HEK293 (cell line): ENCODE data around the gene MRPS18A.

Experiments used
- BCL11B ChIP-seq: fragments of 450-650 bp; formaldehyde crosslinking; IDR thresholded peaks from 2 replicates; pipeline ENCODE4 v1.5.1; 2016; ENCODE audit warnings: low read depth, missing biosample characterization, missing genetic modification characterization
- HOXC10 ChIP-seq: sonication (generic); formaldehyde crosslinking; IDR thresholded peaks from 2 replicates; pipeline ENCODE4 v1.8.1; 2023; ENCODE audit warnings: mild to moderate bottlenecking, missing genetic modification reagents
- SP2 ChIP-seq: fragments of 450-650 bp; formaldehyde crosslinking; IDR thresholded peaks from 2 replicates; pipeline ENCODE4 v1.5.1; 2016; ENCODE audit warnings: missing biosample characterization, missing genetic modification characterization
- ZBTB1 ChIP-seq: fragments of 450-650 bp; formaldehyde crosslinking; IDR thresholded peaks from 2 replicates; pipeline ENCODE4 v1.5.1; 2016; ENCODE audit warnings: missing biosample characterization, missing genetic modification characterization
- ZBTB48 ChIP-seq: fragments of 450-650 bp; formaldehyde crosslinking; IDR thresholded peaks from 2 replicates; pipeline ENCODE4 v1.5.1; 2016; ENCODE audit warnings: missing biosample characterization, missing genetic modification characterization
- ZFHX2 ChIP-seq: fragments of 450-650 bp; formaldehyde crosslinking; conservative IDR thresholded peaks from 2 replicates; pipeline ENCODE4 v1.5.1; 2016; ENCODE audit warnings: missing biosample characterization, missing genetic modification characterization
- ZNF211 ChIP-seq: fragments of 450-650 bp; formaldehyde crosslinking; IDR thresholded peaks from 2 replicates; pipeline ENCODE4 v1.5.1; 2016; ENCODE audit warnings: low read depth, missing biosample characterization, missing genetic modification characterization
- ZNF24 ChIP-seq: fragments of 450-650 bp; formaldehyde crosslinking; IDR thresholded peaks from 2 replicates; pipeline ENCODE4 v1.5.1; 2016; ENCODE audit warnings: missing biosample characterization, missing genetic modification characterization
- ZNF311 ChIP-seq: fragments of 450-650 bp; formaldehyde crosslinking; IDR thresholded peaks from 2 replicates; pipeline ENCODE4 v1.5.1; 2017; ENCODE audit warnings: missing biosample characterization, missing genetic modification characterization, borderline replicate concordance
- ZNF391 ChIP-seq: fragments of 450-650 bp; formaldehyde crosslinking; IDR thresholded peaks from 2 replicates; pipeline ENCODE4 v1.5.1; 2016; ENCODE audit warnings: low read depth, missing biosample characterization, missing genetic modification characterization, borderline replicate concordance
- ZNF423 ChIP-seq: fragments of 450-650 bp; formaldehyde crosslinking; IDR thresholded peaks from 2 replicates; pipeline ENCODE4 v1.5.1; 2016; ENCODE audit warnings: missing biosample characterization, missing genetic modification characterization
- ZNF510 ChIP-seq: fragments of 450-650 bp; formaldehyde crosslinking; IDR thresholded peaks from 2 replicates; pipeline ENCODE4 v1.5.1; 2018; ENCODE audit warnings: mild to moderate bottlenecking, missing genetic modification characterization, missing biosample characterization; ENCODE audit not compliant: insufficient replicate concordance
- ZNF548 ChIP-seq: fragments of 450-650 bp; formaldehyde crosslinking; IDR thresholded peaks from 2 replicates; pipeline ENCODE4 v1.5.1; 2016; ENCODE audit warnings: missing biosample characterization, missing genetic modification characterization
- ZNF560 ChIP-seq: fragments of 450-650 bp; formaldehyde crosslinking; IDR thresholded peaks from 2 replicates; pipeline ENCODE4 v1.5.1; 2017; ENCODE audit warnings: missing biosample characterization, missing genetic modification characterization, borderline replicate concordance
- ZNF571 ChIP-seq: fragments of 450-650 bp; formaldehyde crosslinking; IDR thresholded peaks from 2 replicates; pipeline ENCODE4 v1.5.0; 2017; ENCODE audit warnings: missing biosample characterization, missing genetic modification characterization
- ZNF664 ChIP-seq: fragments of 450-650 bp; formaldehyde crosslinking; IDR thresholded peaks from 2 replicates; pipeline ENCODE4 v1.5.1; 2016; ENCODE audit warnings: missing biosample characterization, missing genetic modification characterization
- ZNF677 ChIP-seq: fragments of 450-650 bp; IDR thresholded peaks from 2 replicates; pipeline ENCODE4 v1.5.0; 2018; ENCODE audit warnings: missing biosample characterization, mild to moderate bottlenecking, missing genetic modification characterization, moderate library complexity
- ZNF747 ChIP-seq: fragments of 450-650 bp; formaldehyde crosslinking; IDR thresholded peaks from 2 replicates; pipeline ENCODE4 v1.5.1; 2016; ENCODE audit warnings: missing biosample characterization, missing genetic modification characterization
- TF ChIP-seq, protein P1 (sequence below): fragments of 450-650 bp; formaldehyde crosslinking; IDR thresholded peaks from 2 replicates; pipeline ENCODE4 v1.5.1; 2016; ENCODE audit warnings: missing biosample characterization, missing genetic modification characterization, borderline replicate concordance
- TF ChIP-seq, protein P2 (sequence below): fragments of 450-650 bp; formaldehyde crosslinking; IDR thresholded peaks from 2 replicates; pipeline ENCODE4 v1.5.1; 2016; ENCODE audit warnings: missing biosample characterization, missing genetic modification characterization
- TF ChIP-seq, protein P3 (sequence below): fragments of 450-650 bp; formaldehyde crosslinking; IDR thresholded peaks from 2 replicates; pipeline ENCODE4 v1.5.1; 2016; ENCODE audit warnings: missing biosample characterization, missing genetic modification characterization
- TF ChIP-seq, protein P4 (sequence below): fragments of 450-650 bp; formaldehyde crosslinking; IDR thresholded peaks from 2 replicates; pipeline ENCODE4 v1.5.1; 2017; ENCODE audit warnings: missing biosample characterization, missing genetic modification characterization
- TF ChIP-seq, protein P5 (sequence below): sonication (generic); formaldehyde crosslinking; IDR thresholded peaks from 2 replicates; pipeline ENCODE4 v1.8.1; 2022; ENCODE audit warnings: mild to moderate bottlenecking, moderate library complexity, missing genetic modification reagents

Gene MRPS18A

DNA sequence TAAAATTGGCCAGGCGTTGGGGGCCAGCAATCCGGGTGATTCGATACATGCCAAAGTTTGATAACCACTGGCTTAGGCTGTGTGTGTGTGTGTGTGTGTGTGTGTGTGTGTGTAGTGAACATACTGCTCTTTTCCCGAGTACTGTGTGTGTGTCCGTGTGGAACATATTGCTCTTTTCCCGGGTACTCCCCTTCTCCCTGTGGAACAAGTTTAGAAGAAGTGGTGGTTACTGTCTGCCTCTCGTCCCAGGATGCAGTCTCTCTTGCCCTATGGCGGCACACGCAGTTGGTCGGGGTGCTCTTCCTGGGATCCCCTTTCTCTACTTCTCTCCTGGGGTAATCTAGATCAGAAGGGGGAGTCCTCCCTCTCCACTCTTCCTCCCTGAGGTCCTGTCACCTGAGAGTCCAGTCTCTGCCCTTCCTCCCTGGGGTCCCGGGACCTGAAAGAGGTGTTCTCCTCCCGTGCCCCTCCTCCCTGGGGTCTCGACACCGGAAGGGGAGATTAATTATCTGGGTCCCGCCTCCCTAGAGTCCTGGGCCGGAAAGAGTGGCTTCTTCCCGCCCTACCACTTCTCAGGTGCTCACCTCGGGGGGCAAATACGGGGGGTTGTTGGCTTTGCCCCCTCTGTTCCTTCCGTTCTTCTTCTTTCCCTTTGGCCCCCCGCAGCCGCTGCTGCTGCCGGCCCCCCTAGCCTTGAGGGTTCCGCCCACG lies 59.0 kb downstream of the MRPS18A start (continued):
- no peak for TF ChIP-seq ZNF677
- TF ChIP-seq, protein P1, sequence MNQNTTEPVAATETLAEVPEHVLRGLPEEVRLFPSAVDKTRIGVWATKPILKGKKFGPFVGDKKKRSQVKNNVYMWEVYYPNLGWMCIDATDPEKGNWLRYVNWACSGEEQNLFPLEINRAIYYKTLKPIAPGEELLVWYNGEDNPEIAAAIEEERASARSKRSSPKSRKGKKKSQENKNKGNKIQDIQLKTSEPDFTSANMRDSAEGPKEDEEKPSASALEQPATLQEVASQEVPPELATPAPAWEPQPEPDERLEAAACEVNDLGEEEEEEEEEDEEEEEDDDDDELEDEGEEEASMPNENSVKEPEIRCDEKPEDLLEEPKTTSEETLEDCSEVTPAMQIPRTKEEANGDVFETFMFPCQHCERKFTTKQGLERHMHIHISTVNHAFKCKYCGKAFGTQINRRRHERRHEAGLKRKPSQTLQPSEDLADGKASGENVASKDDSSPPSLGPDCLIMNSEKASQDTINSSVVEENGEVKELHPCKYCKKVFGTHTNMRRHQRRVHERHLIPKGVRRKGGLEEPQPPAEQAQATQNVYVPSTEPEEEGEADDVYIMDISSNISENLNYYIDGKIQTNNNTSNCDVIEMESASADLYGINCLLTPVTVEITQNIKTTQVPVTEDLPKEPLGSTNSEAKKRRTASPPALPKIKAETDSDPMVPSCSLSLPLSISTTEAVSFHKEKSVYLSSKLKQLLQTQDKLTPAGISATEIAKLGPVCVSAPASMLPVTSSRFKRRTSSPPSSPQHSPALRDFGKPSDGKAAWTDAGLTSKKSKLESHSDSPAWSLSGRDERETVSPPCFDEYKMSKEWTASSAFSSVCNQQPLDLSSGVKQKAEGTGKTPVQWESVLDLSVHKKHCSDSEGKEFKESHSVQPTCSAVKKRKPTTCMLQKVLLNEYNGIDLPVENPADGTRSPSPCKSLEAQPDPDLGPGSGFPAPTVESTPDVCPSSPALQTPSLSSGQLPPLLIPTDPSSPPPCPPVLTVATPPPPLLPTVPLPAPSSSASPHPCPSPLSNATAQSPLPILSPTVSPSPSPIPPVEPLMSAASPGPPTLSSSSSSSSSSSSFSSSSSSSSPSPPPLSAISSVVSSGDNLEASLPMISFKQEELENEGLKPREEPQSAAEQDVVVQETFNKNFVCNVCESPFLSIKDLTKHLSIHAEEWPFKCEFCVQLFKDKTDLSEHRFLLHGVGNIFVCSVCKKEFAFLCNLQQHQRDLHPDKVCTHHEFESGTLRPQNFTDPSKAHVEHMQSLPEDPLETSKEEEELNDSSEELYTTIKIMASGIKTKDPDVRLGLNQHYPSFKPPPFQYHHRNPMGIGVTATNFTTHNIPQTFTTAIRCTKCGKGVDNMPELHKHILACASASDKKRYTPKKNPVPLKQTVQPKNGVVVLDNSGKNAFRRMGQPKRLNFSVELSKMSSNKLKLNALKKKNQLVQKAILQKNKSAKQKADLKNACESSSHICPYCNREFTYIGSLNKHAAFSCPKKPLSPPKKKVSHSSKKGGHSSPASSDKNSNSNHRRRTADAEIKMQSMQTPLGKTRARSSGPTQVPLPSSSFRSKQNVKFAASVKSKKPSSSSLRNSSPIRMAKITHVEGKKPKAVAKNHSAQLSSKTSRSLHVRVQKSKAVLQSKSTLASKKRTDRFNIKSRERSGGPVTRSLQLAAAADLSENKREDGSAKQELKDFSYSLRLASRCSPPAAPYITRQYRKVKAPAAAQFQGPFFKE: no peak
- no peak for TF ChIP-seq HOXC10 (CRISPR knock-in tag)
- peak; percentile 67 for TF ChIP-seq SP2
- 0 out of 2 replicates have a peak, but pooled peaks have one; percentile 50 for TF ChIP-seq ZNF423 (tag by site-specific recombination)
- TF ChIP-seq ZNF560 (tag by site-specific recombination): no peak
- no peak for TF ChIP-seq ZNF747 (tag by site-specific recombination)
- no peak for TF ChIP-seq BCL11B (tag by site-specific recombination)
- TF ChIP-seq ZNF548: no peak
- TF ChIP-seq ZNF664 (tag by site-specific recombination): no peak
- no peak for TF ChIP-seq ZFHX2 (tag by site-specific recombination)
- TF ChIP-seq ZNF24: no peak
- TF ChIP-seq ZNF391 (tag by site-specific recombination): 0 out of 2 replicates have a peak, but pooled peaks have one; percentile 14
- TF ChIP-seq ZNF571 (tag by site-specific recombination): no peak
- no peak for TF ChIP-seq ZNF311
- no peak for TF ChIP-seq ZNF211 (tag by site-specific recombination)
- TF ChIP-seq, protein P2, sequence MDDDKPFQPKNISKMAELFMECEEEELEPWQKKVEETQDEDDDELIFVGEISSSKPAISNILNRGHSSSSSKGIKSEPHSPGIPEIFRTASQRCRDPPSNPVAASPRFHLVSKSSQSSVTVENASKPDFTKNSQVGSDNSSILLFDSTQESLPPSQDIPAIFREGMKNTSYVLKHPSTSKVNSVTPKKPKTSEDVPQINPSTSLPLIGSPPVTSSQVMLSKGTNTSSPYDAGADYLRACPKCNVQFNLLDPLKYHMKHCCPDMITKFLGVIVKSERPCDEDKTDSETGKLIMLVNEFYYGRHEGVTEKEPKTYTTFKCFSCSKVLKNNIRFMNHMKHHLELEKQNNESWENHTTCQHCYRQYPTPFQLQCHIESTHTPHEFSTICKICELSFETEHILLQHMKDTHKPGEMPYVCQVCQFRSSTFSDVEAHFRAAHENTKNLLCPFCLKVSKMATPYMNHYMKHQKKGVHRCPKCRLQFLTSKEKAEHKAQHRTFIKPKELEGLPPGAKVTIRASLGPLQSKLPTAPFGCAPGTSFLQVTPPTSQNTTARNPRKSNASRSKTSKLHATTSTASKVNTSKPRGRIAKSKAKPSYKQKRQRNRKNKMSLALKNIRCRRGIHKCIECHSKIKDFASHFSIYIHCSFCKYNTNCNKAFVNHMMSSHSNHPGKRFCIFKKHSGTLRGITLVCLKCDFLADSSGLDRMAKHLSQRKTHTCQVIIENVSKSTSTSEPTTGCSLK: no peak
- TF ChIP-seq ZBTB48 (tag by site-specific recombination): 0 out of 2 replicates have a peak, but pooled peaks have one; percentile 12
- TF ChIP-seq, protein P3, sequence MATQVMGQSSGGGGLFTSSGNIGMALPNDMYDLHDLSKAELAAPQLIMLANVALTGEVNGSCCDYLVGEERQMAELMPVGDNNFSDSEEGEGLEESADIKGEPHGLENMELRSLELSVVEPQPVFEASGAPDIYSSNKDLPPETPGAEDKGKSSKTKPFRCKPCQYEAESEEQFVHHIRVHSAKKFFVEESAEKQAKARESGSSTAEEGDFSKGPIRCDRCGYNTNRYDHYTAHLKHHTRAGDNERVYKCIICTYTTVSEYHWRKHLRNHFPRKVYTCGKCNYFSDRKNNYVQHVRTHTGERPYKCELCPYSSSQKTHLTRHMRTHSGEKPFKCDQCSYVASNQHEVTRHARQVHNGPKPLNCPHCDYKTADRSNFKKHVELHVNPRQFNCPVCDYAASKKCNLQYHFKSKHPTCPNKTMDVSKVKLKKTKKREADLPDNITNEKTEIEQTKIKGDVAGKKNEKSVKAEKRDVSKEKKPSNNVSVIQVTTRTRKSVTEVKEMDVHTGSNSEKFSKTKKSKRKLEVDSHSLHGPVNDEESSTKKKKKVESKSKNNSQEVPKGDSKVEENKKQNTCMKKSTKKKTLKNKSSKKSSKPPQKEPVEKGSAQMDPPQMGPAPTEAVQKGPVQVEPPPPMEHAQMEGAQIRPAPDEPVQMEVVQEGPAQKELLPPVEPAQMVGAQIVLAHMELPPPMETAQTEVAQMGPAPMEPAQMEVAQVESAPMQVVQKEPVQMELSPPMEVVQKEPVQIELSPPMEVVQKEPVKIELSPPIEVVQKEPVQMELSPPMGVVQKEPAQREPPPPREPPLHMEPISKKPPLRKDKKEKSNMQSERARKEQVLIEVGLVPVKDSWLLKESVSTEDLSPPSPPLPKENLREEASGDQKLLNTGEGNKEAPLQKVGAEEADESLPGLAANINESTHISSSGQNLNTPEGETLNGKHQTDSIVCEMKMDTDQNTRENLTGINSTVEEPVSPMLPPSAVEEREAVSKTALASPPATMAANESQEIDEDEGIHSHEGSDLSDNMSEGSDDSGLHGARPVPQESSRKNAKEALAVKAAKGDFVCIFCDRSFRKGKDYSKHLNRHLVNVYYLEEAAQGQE (tag by site-specific recombination): no peak
- TF ChIP-seq, protein P4, sequence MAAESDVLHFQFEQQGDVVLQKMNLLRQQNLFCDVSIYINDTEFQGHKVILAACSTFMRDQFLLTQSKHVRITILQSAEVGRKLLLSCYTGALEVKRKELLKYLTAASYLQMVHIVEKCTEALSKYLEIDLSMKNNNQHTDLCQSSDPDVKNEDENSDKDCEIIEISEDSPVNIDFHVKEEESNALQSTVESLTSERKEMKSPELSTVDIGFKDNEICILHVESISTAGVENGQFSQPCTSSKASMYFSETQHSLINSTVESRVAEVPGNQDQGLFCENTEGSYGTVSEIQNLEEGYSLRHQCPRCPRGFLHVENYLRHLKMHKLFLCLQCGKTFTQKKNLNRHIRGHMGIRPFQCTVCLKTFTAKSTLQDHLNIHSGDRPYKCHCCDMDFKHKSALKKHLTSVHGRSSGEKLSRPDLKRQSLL (tag by site-specific recombination): no peak
- no peak for TF ChIP-seq ZNF510 (tag by site-specific recombination)
- TF ChIP-seq, protein P5, sequence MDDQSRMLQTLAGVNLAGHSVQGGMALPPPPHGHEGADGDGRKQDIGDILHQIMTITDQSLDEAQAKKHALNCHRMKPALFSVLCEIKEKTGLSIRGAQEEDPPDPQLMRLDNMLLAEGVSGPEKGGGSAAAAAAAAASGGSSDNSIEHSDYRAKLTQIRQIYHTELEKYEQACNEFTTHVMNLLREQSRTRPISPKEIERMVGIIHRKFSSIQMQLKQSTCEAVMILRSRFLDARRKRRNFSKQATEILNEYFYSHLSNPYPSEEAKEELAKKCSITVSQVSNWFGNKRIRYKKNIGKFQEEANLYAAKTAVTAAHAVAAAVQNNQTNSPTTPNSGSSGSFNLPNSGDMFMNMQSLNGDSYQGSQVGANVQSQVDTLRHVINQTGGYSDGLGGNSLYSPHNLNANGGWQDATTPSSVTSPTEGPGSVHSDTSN (CRISPR knock-in tag): no peak
- TF ChIP-seq ZBTB1 (tag by site-specific recombination): no peak
